C4-2B (cell line): ENCODE data around the gene GALNT5.

Experiments
- CTCF ChIP-seq: fragments of 450-650 bp; conservative IDR thresholded peaks from 2 replicates; pipeline ENCODE4 v1.5.1; 2017; ENCODE audit warnings: mild to moderate bottlenecking
- ZFX ChIP-seq: fragments of 450-650 bp; IDR thresholded peaks from 2 replicates; pipeline ENCODE4 v1.6.1; 2017

- no peak for TF ChIP-seq CTCF
- no peak for TF ChIP-seq ZFX
Measured at GRCh38 chr2:157231476-157231875, 26.0 kb upstream of the GALNT5 start.
